ENCODE measurements around the gene HOXA2.

DNA sequence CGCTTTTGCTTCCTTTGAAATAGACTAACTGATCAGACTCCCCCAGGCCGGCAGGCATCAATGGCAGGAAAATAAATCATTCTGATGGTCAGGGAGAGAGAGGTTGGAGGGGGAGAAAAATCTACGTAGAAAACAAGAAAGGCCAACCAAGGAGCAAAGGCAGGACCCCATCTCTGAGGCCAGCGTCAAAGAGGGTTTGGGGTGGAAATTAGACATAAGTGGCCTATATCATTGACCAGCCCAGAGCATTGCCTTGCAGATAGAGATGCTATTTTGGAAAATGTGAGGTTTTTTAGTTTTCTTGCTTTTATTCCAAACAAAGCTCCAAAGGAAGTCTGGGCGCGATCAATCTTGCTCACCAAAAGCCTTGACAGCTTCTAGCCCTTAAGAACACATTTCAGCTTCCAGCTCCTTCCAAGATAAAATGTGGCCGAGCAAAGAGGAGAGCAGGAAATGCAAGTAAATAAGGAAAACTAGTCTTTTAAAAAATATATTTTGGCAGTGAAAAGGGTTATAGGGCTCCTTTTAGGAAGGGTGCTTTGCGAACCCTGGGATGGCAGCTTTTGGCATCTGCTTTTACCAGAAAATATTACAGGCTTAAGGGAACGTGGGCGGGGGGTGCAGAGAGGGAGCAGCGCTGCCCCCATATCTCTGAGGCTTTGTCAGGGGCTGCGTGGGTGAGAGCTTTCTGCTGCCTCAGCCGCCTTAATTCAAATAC, 2.0 kb upstream of the HOXA2 start:
- TF ChIP-seq, protein P1, sequence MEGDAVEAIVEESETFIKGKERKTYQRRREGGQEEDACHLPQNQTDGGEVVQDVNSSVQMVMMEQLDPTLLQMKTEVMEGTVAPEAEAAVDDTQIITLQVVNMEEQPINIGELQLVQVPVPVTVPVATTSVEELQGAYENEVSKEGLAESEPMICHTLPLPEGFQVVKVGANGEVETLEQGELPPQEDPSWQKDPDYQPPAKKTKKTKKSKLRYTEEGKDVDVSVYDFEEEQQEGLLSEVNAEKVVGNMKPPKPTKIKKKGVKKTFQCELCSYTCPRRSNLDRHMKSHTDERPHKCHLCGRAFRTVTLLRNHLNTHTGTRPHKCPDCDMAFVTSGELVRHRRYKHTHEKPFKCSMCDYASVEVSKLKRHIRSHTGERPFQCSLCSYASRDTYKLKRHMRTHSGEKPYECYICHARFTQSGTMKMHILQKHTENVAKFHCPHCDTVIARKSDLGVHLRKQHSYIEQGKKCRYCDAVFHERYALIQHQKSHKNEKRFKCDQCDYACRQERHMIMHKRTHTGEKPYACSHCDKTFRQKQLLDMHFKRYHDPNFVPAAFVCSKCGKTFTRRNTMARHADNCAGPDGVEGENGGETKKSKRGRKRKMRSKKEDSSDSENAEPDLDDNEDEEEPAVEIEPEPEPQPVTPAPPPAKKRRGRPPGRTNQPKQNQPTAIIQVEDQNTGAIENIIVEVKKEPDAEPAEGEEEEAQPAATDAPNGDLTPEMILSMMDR (IDR thresholded peaks at IDR 0.05; ENCODE audit: poor library complexity): no peak
- TF ChIP-seq EZH2phosphoT487 (IDR thresholded peaks at IDR 0.05; ENCODE audit: low read depth, severe bottlenecking, unreplicated experiment) (no peak), EZH2 (IDR thresholded peaks at IDR 0.05; ENCODE audit: borderline replicate concordance) (no peak)

Measured in hepatocyte (in vitro differentiated cells).